ENCODE results near the gene KRTAP22-1. TPM values are rescaled to one million over a fixed set of nuclear protein-coding genes. Genes with fewer than 3 reads are reported as not detected.
A peak's percentile ranks its signal among the peaks of the same experiment; 100 is the strongest.

Gene KRTAP22-1
- total and polyA plus RNA-seq, 2 of the 13 experiments (the other 11 are each of a cell fraction or from before 2014, with no cell fraction given) = not detected

GRCh38 chr21:30567617-30568016 lies 33.3 kb upstream of the KRTAP22-1 start (continued):
- TF ChIP-seq ZNF720 (CRISPR knock-in tag; IDR thresholded peaks at IDR 0.05) = no peak
- no peak for TF ChIP-seq RXRA (CRISPR knock-in tag; IDR thresholded peaks at IDR 0.05)
- TF ChIP-seq ZNF776 (CRISPR knock-in tag; IDR thresholded peaks at IDR 0.05) = no peak

- Histone ChIP-seq H3K4me1 (ENCODE audit: insufficient read depth, low read length) (no peaks in the 10 kb centered on the region), H3K9me3 (ENCODE audit: low read length) (peaks cover 83% of the 10 kb centered on the region), H4K20me1 (ENCODE audit: insufficient read depth, low read length) (no peaks in the 10 kb centered on the region), H2AFZ (ENCODE audit: low read length) (no peak overlapping the region), H3K4me3 (replicated peaks in 1 of 3; ENCODE audit: insufficient read depth in 1 of 3, low read depth in 2 of 3, low read length in 3 of 3) (no peak overlapping the region), H3K79me2 (ENCODE audit: insufficient read depth, low read length) (no peaks in the 10 kb centered on the region), H3K9ac (ENCODE audit: insufficient read depth, low read depth, low read length) (no peak overlapping the region), H3K36me3 (replicated peaks in 1 of 2; ENCODE audit: control insufficient read depth in 1 of 2, insufficient read depth in 2 of 2, low read length in 2 of 2) (no peaks in the 10 kb centered on the region), H3K27ac (ENCODE audit: extremely low read length, insufficient read depth, low read length) (no peak overlapping the region), H3K4me2 (ENCODE audit: low read depth, low read length) (no peak overlapping the region), H3K27me3 (ENCODE audit: control insufficient read depth in 1 of 2, insufficient read depth in 2 of 2, low read length in 2 of 2) (no peaks in the 10 kb centered on the region)
- intact Hi-C loops (cut with micrococcal nuclease; ENCODE audit: unreplicated experiment) (no loop called here), in situ Hi-C loops (cut with HindIII; ENCODE audit: extremely low pct_ligation_motif_present, low pct_unique_long_range_greater_than_20kb) (no loop called here)
- no TSS peak for BruUV-seq (replicated peaks)
- FAIRE-seq (no peak), ATAC-seq (no peak), DNase-seq (ENCODE audit: low spot score) (no peak)
- CTCF ChIA-PET (ENCODE audit: low intra/inter-chr PET ratio, low total read pairs) = no interaction called here
- TF ChIP-seq ZNF343 (CRISPR knock-in tag; IDR thresholded peaks at IDR 0.05) (no peak), ZNF329 (CRISPR knock-in tag; IDR thresholded peaks at IDR 0.05; ENCODE audit: low read depth) (no peak), MAFK (conservative IDR thresholded peaks at IDR 0.05 in 1 of 2, IDR thresholded peaks at IDR 0.05 in 1 of 2; ENCODE audit: low read length in 2 of 2) (0 out of 4 replicates have a peak, but pooled peaks of 1 of the 2 experiments have one; percentile 5), ZNF879 (CRISPR knock-in tag; IDR thresholded peaks at IDR 0.05) (no peak)
- POLR2A ChIA-PET = no interaction called here
These were observed 23.1 kb upstream of the KRTAP22-1 start for GRCh38 chr21:30577766-30578165.

DNA sequence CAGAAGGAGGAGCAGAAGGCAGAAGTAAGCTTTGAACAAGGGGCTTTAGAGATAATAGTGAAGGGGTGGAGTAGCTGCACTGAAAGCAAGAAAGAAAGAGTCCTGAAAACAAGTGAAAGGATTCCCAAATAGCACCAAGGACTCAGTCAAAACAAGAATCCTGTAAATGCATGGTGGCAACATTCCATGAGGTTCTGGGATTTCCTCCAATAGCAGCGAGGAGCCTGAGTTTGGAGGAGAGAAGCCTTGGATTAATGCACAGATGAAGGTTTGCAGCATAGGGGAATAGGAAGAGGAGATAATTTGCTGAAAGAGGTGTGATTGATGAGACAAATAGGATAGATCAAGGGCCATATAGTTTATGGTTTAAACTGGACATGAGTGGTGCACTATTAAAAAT lies 21.5 kb upstream of the KRTAP22-1 start:
- no peak for DNase-seq (ENCODE audit: low spot score)
- Histone ChIP-seq H3K4me1 (ENCODE audit: insufficient read depth, low read length) (no peaks in the 10 kb centered on the region), H3K79me2 (ENCODE audit: insufficient read depth, low read length) (no peaks in the 10 kb centered on the region), H2AFZ (ENCODE audit: low read length) (no peak overlapping the region), H3K4me3 (replicated peaks in 1 of 3; ENCODE audit: insufficient read depth in 1 of 3, low read depth in 2 of 3, low read length in 3 of 3) (no peak overlapping the region), H3K36me3 (replicated peaks in 1 of 2; ENCODE audit: control insufficient read depth in 1 of 2, insufficient read depth in 2 of 2, low read length in 2 of 2) (no peaks in the 10 kb centered on the region), H4K20me1 (ENCODE audit: insufficient read depth, low read length) (no peaks in the 10 kb centered on the region), H3K9ac (ENCODE audit: insufficient read depth, low read depth, low read length) (no peak overlapping the region), H3K9me3 (ENCODE audit: low read length) (peaks cover 85% of the 10 kb centered on the region), H3K27ac (ENCODE audit: extremely low read length, insufficient read depth, low read length) (no peak overlapping the region), H3K4me2 (ENCODE audit: low read depth, low read length) (no peak overlapping the region), H3K27me3 (ENCODE audit: control insufficient read depth in 1 of 2, insufficient read depth in 2 of 2, low read length in 2 of 2) (no peaks in the 10 kb centered on the region)
- ATAC-seq = no peak
- ChIA-PET CTCF (ENCODE audit: low intra/inter-chr PET ratio, low total read pairs) (no interaction called here), POLR2A (no interaction called here)
- no peak for FAIRE-seq
- in situ Hi-C loops (cut with HindIII; ENCODE audit: extremely low pct_ligation_motif_present, low pct_unique_long_range_greater_than_20kb) = no loop called here
- 0% methylated on average over 1 of the region's 1 CpG for WGBS (ENCODE audit: low lambda C conversion rate)
- intact Hi-C loops (cut with micrococcal nuclease; ENCODE audit: unreplicated experiment) = no loop called here
- no TSS peak for BruUV-seq (replicated peaks)
- no peak for TF ChIP-seq ZFX (CRISPR knock-in tag; IDR thresholded peaks at IDR 0.05; ENCODE audit: low read depth)
- no peak for TF ChIP-seq NFE2L1 (CRISPR knock-in tag; IDR thresholded peaks at IDR 0.05; ENCODE audit: borderline replicate concordance)
- TF ChIP-seq ZNF775 (CRISPR knock-in tag; IDR thresholded peaks at IDR 0.05; ENCODE audit: borderline replicate concordance) = no peak
- TF ChIP-seq ZNF773 (CRISPR knock-in tag; IDR thresholded peaks at IDR 0.05; ENCODE audit: borderline replicate concordance) = no peak
- TF ChIP-seq TRIM24 (CRISPR knock-in tag; IDR thresholded peaks at IDR 0.05) = no peak
- TF ChIP-seq, protein P1, sequence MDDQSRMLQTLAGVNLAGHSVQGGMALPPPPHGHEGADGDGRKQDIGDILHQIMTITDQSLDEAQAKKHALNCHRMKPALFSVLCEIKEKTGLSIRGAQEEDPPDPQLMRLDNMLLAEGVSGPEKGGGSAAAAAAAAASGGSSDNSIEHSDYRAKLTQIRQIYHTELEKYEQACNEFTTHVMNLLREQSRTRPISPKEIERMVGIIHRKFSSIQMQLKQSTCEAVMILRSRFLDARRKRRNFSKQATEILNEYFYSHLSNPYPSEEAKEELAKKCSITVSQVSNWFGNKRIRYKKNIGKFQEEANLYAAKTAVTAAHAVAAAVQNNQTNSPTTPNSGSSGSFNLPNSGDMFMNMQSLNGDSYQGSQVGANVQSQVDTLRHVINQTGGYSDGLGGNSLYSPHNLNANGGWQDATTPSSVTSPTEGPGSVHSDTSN (CRISPR knock-in tag; IDR thresholded peaks at IDR 0.05; ENCODE audit: borderline replicate concordance) = no peak
- TF ChIP-seq RNF2 (conservative IDR thresholded peaks at IDR 0.05; ENCODE audit: low read depth) = no peak
- no peak for TF ChIP-seq MEIS1 (CRISPR knock-in tag; IDR thresholded peaks at IDR 0.05; ENCODE audit: borderline replicate concordance)
- no peak for TF ChIP-seq HCFC1 (IDR thresholded peaks at IDR 0.05; ENCODE audit: low read depth, low read length)
- TF ChIP-seq ZNF619 (CRISPR knock-in tag; IDR thresholded peaks at IDR 0.05) = no peak
- TF ChIP-seq ZBTB38 (CRISPR knock-in tag; IDR thresholded peaks at IDR 0.05) = no peak
